HG03521 (cell line): ENCODE measurements around the gene IQGAP1.
A peak's percentile ranks its signal among the peaks of the same experiment; 100 is the strongest.
"Not testable (repeated sequence)": the region's sequence is repeated elsewhere in the genome, so short reads cannot be mapped to it uniquely, and the experiment has no call there.

Experiments used
- ATAC-seq: cut with Tn5 transposase; IDR thresholded peaks from one replicate; pipeline ENCODE4 v1.9.1; 2021; ENCODE audit warnings: mild to moderate bottlenecking, moderate library complexity; ENCODE audit not compliant: unreplicated experiment

Gene IQGAP1

GRCh38 chr15:90387534-90388461 is at the start of gene IQGAP1:
Gene IQGAP1, plus strand, starts transcription at chr15:90388242. Its CDS starts 100 bp downstream, at chr15:90388342.
- peak; percentile 91 for ATAC-seq

DNA sequence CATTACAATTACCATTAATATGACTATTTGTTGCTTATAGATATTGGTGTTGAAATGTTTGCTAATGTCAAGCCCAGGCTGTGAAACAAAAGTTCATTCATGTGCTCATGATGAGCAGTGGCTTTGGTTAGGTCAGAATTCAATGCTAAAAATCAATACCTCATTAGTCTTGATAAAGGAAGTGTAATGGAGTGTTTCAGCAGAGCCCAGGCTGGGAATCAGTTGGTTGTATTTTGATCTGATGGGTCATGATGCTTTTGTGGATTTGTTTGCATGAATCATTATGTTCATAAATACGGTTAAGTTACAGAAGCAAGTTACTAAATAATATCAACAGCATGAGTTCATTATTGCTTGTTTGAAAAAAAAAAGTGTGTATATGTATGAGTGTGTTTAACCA is 49.5 kb upstream of the IQGAP1 start:
- ATAC-seq = no peak

DNA sequence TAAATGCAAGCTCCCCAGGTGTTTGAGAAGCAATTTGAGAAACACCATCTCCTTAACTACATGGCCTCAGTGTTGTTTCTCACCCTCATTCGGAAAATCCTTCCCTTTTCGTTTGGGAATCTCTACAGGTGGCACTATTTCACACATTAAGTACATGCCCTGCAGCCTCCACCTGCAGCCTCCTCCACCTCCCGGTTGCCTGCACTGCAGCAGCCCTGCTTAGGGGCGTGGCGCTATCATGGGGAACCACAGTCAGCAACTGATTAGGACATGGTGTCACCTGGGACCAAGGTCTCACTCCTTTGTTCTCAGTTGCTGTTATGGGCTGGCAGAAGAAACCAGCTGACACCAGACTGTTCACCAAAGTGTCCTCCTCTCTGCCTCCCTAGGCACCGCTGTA is 47.7 kb upstream of the IQGAP1 start:
- ATAC-seq = no peak

DNA sequence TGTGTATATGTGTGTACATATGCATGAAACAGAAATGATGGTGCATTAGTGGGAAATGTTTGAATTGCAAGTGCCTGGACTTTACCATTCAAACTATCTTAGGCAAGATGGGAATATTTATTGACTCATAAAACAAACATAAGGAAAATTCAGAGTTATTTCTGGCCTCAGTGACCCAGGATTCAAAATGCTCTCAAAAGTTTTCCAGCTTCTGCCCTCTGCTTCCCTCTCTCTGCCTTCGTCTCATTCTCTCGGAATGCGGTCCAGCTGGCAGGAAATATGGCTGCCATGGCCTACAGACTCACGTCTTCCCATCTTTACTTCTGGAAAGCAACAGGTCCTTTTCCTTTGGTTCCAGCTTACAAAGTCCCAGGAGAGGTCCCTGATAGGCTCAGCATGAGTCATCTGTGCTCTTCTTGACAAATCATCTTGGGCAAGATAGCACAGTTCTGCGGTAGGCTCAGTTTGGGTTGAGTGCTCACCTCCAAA is 44.7 kb upstream of the IQGAP1 start:
- no peak for ATAC-seq

DNA sequence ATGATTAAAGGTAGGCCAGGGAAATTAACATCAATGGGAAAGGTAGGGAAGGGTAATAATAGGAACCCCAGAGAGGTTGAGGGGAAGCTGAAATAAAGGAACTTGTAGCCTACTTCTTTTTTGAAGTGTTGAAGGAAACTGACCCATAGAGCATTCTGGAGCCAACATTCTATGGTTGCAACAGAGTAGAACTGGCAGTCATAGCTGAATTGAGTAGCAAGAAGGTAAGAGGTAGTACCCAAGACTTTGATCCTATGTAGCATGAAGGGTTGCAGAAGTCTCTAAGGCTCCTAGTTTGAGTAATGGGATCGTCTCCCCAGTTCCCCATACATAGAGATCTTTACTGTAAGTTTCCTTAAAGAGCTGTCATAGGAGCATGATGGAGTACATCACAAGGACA is 43.4 kb upstream of the IQGAP1 start:
- ATAC-seq = no peak

- ATAC-seq = no peak
Measured at GRCh38 chr15:90345857-90346256, 42.2 kb upstream of the IQGAP1 start.

- not testable (repeated sequence) for ATAC-seq
Measured at GRCh38 chr15:90347431-90348065, 40.5 kb upstream of the IQGAP1 start.

DNA sequence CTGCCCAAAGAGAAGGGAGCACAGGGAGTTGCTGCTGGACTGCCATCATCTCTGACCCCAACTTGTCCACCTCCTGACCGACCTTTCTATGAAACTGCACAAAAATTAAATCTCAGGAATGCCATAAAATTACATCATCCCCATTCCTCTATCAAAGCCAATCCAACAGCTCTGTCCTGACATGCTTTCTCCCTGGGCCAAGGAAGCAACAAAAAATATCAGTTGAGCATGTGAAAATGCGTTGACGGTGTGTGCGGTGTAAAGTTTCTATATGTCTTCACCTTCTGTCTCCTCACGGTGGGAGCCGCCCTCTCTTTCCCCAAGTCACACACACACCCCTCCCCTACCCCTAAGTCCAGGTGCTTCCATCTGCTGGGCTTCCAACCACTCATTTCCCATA is 39.6 kb upstream of the IQGAP1 start:
- ATAC-seq = no peak

DNA sequence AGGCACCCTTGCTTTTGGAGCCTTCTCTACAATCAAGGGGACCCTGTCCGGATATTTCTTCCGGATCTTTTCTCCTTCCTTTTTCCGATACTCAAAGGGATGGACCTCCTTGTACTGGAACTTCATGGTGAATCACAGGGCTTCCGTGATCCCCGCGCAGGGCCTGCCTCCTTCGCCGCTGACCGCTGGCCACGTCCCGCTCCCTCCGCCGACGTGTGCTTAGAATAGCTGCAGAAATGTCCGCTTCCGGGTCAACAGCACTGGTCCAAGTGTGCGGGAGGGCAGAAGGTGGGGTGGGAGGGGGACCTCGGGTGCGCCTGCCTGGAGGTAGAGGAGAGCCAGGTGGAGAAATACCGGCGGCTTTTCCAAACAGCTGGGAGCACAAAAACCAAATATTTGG is 39.0 kb upstream of the IQGAP1 start:
- no peak for ATAC-seq

- ATAC-seq = no peak
Measured at GRCh38 chr15:90349821-90350220, 38.2 kb upstream of the IQGAP1 start.

DNA sequence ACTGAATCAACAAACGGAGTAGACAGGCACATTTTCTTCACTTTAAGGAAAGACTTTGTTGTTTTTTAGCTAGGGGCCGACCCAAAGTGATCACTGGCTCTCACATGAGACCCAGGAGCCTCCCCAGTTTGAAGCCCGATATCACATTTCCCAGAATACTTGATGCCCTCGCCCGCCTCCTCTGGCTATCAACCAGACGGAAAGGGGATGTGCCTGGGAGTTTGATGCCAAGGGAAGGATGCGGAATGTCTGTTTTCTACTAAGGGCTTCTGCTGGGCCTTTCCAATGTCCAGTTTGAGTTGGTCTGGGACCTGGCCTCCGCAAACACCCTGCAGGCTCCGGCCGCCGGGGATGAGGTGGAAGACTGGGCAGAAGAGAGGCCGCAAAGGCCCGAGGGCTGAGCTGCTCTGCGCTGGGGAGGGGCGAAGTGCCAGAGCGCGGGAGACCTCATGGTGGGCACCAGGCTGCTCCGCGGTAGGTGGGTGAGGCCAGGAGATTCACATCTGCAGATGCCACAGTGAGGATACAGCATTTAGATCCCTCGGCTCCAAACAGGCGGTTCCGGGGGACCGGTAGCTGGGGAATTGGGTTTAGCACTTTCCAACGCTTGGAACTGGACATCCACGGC is 36.4 kb upstream of the IQGAP1 start:
- ATAC-seq = no peak

- ATAC-seq = peak; percentile 99
Measured at GRCh38 chr15:90352107-90352893, 35.7 kb upstream of the IQGAP1 start, which contains the start of gene ZNF774. Gene ZNF774, plus strand, starts transcription at chr15:90352284. Its CDS starts 2,377 bp downstream, at chr15:90354661.

GRCh38 chr15:90354986-90355385 is 33.1 kb upstream of the IQGAP1 start:
- ATAC-seq = no peak

DNA sequence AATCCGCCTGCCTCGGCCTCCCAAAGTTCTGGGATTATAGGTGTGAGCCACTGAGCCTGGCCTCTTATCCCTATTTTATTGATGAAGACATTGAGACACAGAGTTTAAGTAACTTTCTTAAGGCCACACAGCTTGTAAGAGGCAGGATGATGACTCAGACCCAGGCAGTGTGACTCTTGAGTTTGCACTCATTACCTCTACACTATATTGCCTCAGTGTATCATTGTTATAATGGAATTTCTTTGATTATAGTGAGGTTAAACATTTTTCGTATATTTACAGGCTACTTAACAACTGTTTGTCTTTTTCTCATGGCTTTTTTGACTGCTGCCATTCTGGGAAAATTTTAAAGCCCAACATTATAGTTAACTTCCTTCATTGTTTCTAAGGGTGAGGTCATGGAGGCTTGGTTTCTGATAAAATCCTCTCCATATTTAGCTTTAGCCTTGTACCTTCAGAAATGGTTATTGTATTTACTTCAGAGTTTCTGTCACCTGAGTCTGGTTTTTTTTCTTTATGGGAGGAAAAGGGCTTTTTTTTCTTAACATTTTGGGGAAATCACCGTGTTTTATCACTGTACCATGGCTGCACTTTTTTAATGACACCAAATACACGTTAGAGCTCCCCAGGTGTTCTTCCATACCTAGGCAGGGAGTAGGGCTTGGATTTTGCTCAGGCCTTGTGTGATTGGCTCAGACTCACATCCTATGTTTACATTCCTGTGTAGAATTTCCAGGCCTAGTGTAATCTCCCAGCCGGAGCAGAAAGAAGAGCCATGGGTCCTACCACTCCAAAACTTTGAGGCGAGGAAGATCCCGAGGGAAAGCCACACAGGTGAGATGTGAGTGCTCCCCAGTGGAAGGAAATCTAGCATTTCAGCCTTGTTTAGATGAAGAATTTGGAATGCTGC is 29.7 kb upstream of the IQGAP1 start:
- no peak for ATAC-seq

GRCh38 chr15:90360746-90361145 is 27.3 kb upstream of the IQGAP1 start:
- no peak for ATAC-seq

DNA sequence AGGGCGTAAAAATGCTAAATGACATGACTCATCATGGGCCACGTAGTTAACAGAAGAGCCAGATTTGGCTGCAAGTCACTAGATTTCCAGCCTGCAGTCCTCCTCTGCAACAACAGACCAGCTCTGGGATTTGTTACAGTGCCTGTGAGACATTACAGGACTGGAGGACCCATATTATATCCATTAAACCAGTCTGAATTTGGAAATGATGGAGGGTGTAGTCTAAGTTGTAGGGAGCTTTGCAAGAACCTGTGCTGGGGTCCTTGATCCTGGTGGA is 25.2 kb upstream of the IQGAP1 start:
- ATAC-seq = no peak

- no peak for ATAC-seq
Measured at GRCh38 chr15:90364251-90364650, 23.8 kb upstream of the IQGAP1 start.

DNA sequence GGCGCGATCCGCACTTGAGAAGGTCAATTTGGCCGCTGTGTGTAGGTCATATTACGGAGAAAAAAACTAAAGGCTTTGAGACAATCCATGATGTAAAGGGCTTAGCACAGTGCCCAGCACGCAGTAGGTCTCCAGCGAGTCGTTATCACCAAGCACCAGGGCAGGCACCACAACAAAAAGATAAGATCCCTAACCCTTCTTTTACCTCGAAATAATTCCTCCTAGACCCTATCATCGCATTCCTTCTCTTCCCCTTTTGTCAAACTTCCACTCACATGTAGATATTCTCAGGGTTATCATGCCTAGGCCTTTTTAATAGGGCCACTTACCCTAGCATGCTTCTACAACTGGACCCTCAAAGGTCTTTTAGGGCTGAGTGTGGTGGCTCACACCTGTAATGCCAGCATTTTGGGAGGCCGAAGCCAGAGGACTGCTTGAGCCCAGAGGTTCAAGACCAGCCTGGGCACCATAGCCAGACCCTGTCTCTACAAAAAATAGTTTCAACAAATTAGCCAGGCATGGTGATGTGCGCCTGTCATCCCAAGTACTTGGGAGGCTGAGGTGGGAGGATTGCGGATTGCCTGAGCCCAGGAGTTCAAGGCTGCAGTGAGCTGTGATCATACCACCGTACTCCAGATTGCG is 22.5 kb upstream of the IQGAP1 start:
- no peak for ATAC-seq

- ATAC-seq = no peak
Measured at GRCh38 chr15:90367576-90367975, 20.5 kb upstream of the IQGAP1 start.
